ENCODE data around the gene KRT33A.

Gene KRT33A

GRCh38 chr17:41340494-41340893 lies 10.1 kb downstream of the KRT33A start:
- no peak overlapping the region for H3K9ac ChIP-seq (ENCODE audit: low read length)
- H3K27me3 ChIP-seq (ENCODE audit: control insufficient read depth in 1 of 2, insufficient read depth in 1 of 2, low read length in 2 of 2), result peaks cover 0 to 27% of the 10 kb centered on the region in 2 experiments
- H2BK120ac ChIP-seq (ENCODE audit: low read depth, low read length), result no peak overlapping the region
- no peaks in the 10 kb centered on the region for H3K79me1 ChIP-seq (replicated peaks; ENCODE audit: low read length, poor library complexity, severe bottlenecking)
- peaks cover 8% of the 10 kb centered on the region for H3K4me1 ChIP-seq (ENCODE audit: control insufficient read depth, insufficient read depth, low read depth, low read length)
- 85% methylated on average over 2 of the region's 3 CpGs for WGBS
- H3K36me3 ChIP-seq (ENCODE audit: control insufficient read depth in 1 of 2, insufficient read depth in 2 of 2, low read depth in 1 of 2, low read length in 2 of 2), result no peaks in the 10 kb centered on the region
- no peak overlapping the region for H2AFZ ChIP-seq (ENCODE audit: low read depth, low read length)
- H3K14ac ChIP-seq (ENCODE audit: low read length in 2 of 2), result no peak overlapping the region
- H2BK15ac ChIP-seq (ENCODE audit: low read depth, poor library complexity, severe bottlenecking), result no peak overlapping the region
- H2BK5ac ChIP-seq (ENCODE audit: low read depth, low read length, poor library complexity, severe bottlenecking), result no peak overlapping the region
- no peak overlapping the region for H2AK5ac ChIP-seq (ENCODE audit: low read length, severe bottlenecking)
- peak overlapping the region; percentile 3 for H3K27ac ChIP-seq (ENCODE audit: low read length, poor library complexity, severe bottlenecking)
- H3K4ac ChIP-seq (ENCODE audit: low read depth in 1 of 2, low read length in 2 of 2), result no peak overlapping the region
- H3K18ac ChIP-seq (ENCODE audit: low read depth in 1 of 2, low read length in 2 of 2), result no peak overlapping the region
- no peak overlapping the region for H4K8ac ChIP-seq (ENCODE audit: low read length)
- no peak overlapping the region for H3K4me3 ChIP-seq (ENCODE audit: insufficient read depth in 1 of 2, low read depth in 1 of 2, low read length in 2 of 2)
- no peak overlapping the region for H3K4me2 ChIP-seq (ENCODE audit: low read length, poor library complexity, severe bottlenecking)
- no peak overlapping the region for H3K23ac ChIP-seq (ENCODE audit: low read length in 2 of 2)
- no peak overlapping the region for H2BK12ac ChIP-seq (ENCODE audit: low read length in 2 of 2)
- peaks cover 28% of the 10 kb centered on the region for H3K9me3 ChIP-seq (ENCODE audit: control insufficient read depth, low read length)
- no peak for DNase-seq
- no peak overlapping the region for H4K91ac ChIP-seq (ENCODE audit: low read length)

GRCh38 chr17:41339571-41340172 lies 11.0 kb downstream of the KRT33A start:
- H3K18ac ChIP-seq (ENCODE audit: low read depth in 1 of 2, low read length in 2 of 2), result no peak overlapping the region
- no peak overlapping the region for H2BK120ac ChIP-seq (ENCODE audit: low read depth, low read length)
- H2BK15ac ChIP-seq (ENCODE audit: low read depth, poor library complexity, severe bottlenecking), result no peak overlapping the region
- H3K79me1 ChIP-seq (replicated peaks; ENCODE audit: low read length, poor library complexity, severe bottlenecking), result no peaks in the 10 kb centered on the region
- H3K4me2 ChIP-seq (ENCODE audit: low read length, poor library complexity, severe bottlenecking), result no peak overlapping the region
- no peak overlapping the region for H4K91ac ChIP-seq (ENCODE audit: low read length)
- no peak overlapping the region for H3K27ac ChIP-seq (ENCODE audit: low read length, poor library complexity, severe bottlenecking)
- H3K23ac ChIP-seq (ENCODE audit: low read length in 2 of 2), result no peak overlapping the region
- 63% methylated on average over 2 of the region's 2 CpGs for WGBS
- no peak overlapping the region for H2AFZ ChIP-seq (ENCODE audit: low read depth, low read length)
- no peaks in the 10 kb centered on the region for H3K36me3 ChIP-seq (ENCODE audit: control insufficient read depth in 1 of 2, insufficient read depth in 2 of 2, low read depth in 1 of 2, low read length in 2 of 2)
- H2BK5ac ChIP-seq (ENCODE audit: low read depth, low read length, poor library complexity, severe bottlenecking), result no peak overlapping the region
- no peak overlapping the region for H3K9ac ChIP-seq (ENCODE audit: low read length)
- no peak overlapping the region for H3K14ac ChIP-seq (ENCODE audit: low read length in 2 of 2)
- peaks cover 28% of the 10 kb centered on the region for H3K9me3 ChIP-seq (ENCODE audit: control insufficient read depth, low read length)
- peak overlapping the region; percentile 41 for H2AK5ac ChIP-seq (ENCODE audit: low read length, severe bottlenecking)
- H3K27me3 ChIP-seq (ENCODE audit: control insufficient read depth in 1 of 2, insufficient read depth in 1 of 2, low read length in 2 of 2), result peaks cover 0 to 35% of the 10 kb centered on the region in 2 experiments
- no peak overlapping the region for H3K4me3 ChIP-seq (ENCODE audit: insufficient read depth in 1 of 2, low read depth in 1 of 2, low read length in 2 of 2)
- peaks cover 10% of the 10 kb centered on the region for H3K4me1 ChIP-seq (ENCODE audit: control insufficient read depth, insufficient read depth, low read depth, low read length)
- no peak overlapping the region for H3K4ac ChIP-seq (ENCODE audit: low read depth in 1 of 2, low read length in 2 of 2)
- no peak overlapping the region for H4K8ac ChIP-seq (ENCODE audit: low read length)
- no peak overlapping the region for H2BK12ac ChIP-seq (ENCODE audit: low read length in 2 of 2)
- DNase-seq, result no peak

GRCh38 chr17:41338961-41339485 lies 11.6 kb downstream of the KRT33A start:
- H3K14ac ChIP-seq (ENCODE audit: low read length in 2 of 2), result no peak overlapping the region
- H2BK5ac ChIP-seq (ENCODE audit: low read depth, low read length, poor library complexity, severe bottlenecking), result no peak overlapping the region
- no peaks in the 10 kb centered on the region for H3K79me1 ChIP-seq (replicated peaks; ENCODE audit: low read length, poor library complexity, severe bottlenecking)
- H4K8ac ChIP-seq (ENCODE audit: low read length), result no peak overlapping the region
- no peak overlapping the region for H4K91ac ChIP-seq (ENCODE audit: low read length)
- DNase-seq, result peak; percentile 69
- H3K36me3 ChIP-seq (ENCODE audit: control insufficient read depth in 1 of 2, insufficient read depth in 2 of 2, low read depth in 1 of 2, low read length in 2 of 2), result no peaks in the 10 kb centered on the region
- H3K27ac ChIP-seq (ENCODE audit: low read length, poor library complexity, severe bottlenecking), result no peak overlapping the region
- H3K18ac ChIP-seq (ENCODE audit: low read depth in 1 of 2, low read length in 2 of 2), result no peak overlapping the region
- H3K4ac ChIP-seq (ENCODE audit: low read depth in 1 of 2, low read length in 2 of 2), result no peak overlapping the region
- H2AFZ ChIP-seq (ENCODE audit: low read depth, low read length), result no peak overlapping the region
- no peak overlapping the region for H2BK15ac ChIP-seq (ENCODE audit: low read depth, poor library complexity, severe bottlenecking)
- H3K9me3 ChIP-seq (ENCODE audit: control insufficient read depth, low read length), result peaks cover 28% of the 10 kb centered on the region
- no peak overlapping the region for H2AK5ac ChIP-seq (ENCODE audit: low read length, severe bottlenecking)
- no peak overlapping the region for H3K4me3 ChIP-seq (ENCODE audit: insufficient read depth in 1 of 2, low read depth in 1 of 2, low read length in 2 of 2)
- peaks cover 0 to 35% of the 10 kb centered on the region in 2 experiments for H3K27me3 ChIP-seq (ENCODE audit: control insufficient read depth in 1 of 2, insufficient read depth in 1 of 2, low read length in 2 of 2)
- H3K23ac ChIP-seq (ENCODE audit: low read length in 2 of 2), result no peak overlapping the region
- no peak overlapping the region for H3K4me2 ChIP-seq (ENCODE audit: low read length, poor library complexity, severe bottlenecking)
- no peak overlapping the region for H2BK120ac ChIP-seq (ENCODE audit: low read depth, low read length)
- no peak overlapping the region for H3K9ac ChIP-seq (ENCODE audit: low read length)
- H2BK12ac ChIP-seq (ENCODE audit: low read length in 2 of 2), result no peak overlapping the region
- H3K4me1 ChIP-seq (ENCODE audit: control insufficient read depth, insufficient read depth, low read depth, low read length), result peaks cover 13% of the 10 kb centered on the region
- 62% methylated on average over 4 of the region's 5 CpGs for WGBS

GRCh38 chr17:41335747-41336146 lies 14.9 kb downstream of the KRT33A start:
- Histone ChIP-seq H2BK120ac (ENCODE audit: low read depth, low read length) (no peak overlapping the region), H3K36me3 (ENCODE audit: control insufficient read depth in 1 of 2, insufficient read depth in 2 of 2, low read depth in 1 of 2, low read length in 2 of 2) (no peaks in the 10 kb centered on the region), H3K4ac (ENCODE audit: low read depth in 1 of 2, low read length in 2 of 2) (no peak overlapping the region), H3K4me3 (ENCODE audit: insufficient read depth in 1 of 2, low read depth in 1 of 2, low read length in 2 of 2) (no peak overlapping the region), H3K4me1 (ENCODE audit: control insufficient read depth, insufficient read depth, low read depth, low read length) (peaks cover 11% of the 10 kb centered on the region), H2BK5ac (ENCODE audit: low read depth, low read length, poor library complexity, severe bottlenecking) (no peak overlapping the region), H3K79me1 (replicated peaks; ENCODE audit: low read length, poor library complexity, severe bottlenecking) (no peaks in the 10 kb centered on the region), H4K8ac (ENCODE audit: low read length) (no peak overlapping the region), H2AFZ (ENCODE audit: low read depth, low read length) (no peak overlapping the region), H2BK12ac (ENCODE audit: low read length in 2 of 2) (no peak overlapping the region), H2AK5ac (ENCODE audit: low read length, severe bottlenecking) (no peak overlapping the region), H3K9ac (ENCODE audit: low read length) (no peak overlapping the region), H2BK15ac (ENCODE audit: low read depth, poor library complexity, severe bottlenecking) (no peak overlapping the region), H3K23ac (ENCODE audit: low read length in 2 of 2) (no peak overlapping the region), H3K9me3 (ENCODE audit: control insufficient read depth, low read length) (peaks cover 3% of the 10 kb centered on the region), H3K27ac (ENCODE audit: low read length, poor library complexity, severe bottlenecking) (no peak overlapping the region), H3K27me3 (ENCODE audit: control insufficient read depth in 1 of 2, insufficient read depth in 1 of 2, low read length in 2 of 2) (peaks cover 0 to 46% of the 10 kb centered on the region in 2 experiments), H3K14ac (ENCODE audit: low read length in 2 of 2) (no peak overlapping the region), H3K18ac (ENCODE audit: low read depth in 1 of 2, low read length in 2 of 2) (no peak overlapping the region), H4K91ac (ENCODE audit: low read length) (no peak overlapping the region), H3K4me2 (ENCODE audit: low read length, poor library complexity, severe bottlenecking) (no peak overlapping the region)
- no peak for DNase-seq
- WGBS, result no CpG with 5 or more reads among the region's 1 CpG

Measured in mesenchymal stem cell (in vitro differentiated cells and primary cell).